HEK293 (cell line): ENCODE data around the gene PTGES.

ENCODE experiments used
- CTCF ChIA-PET: fragments of 350-600 bp; formaldehyde crosslinking; extraction: SDS; loops from one replicate; lab custom pipeline; 2021; ENCODE audit warnings: antibody characterized with exemption; lab: Yijun Ruan, JAX
- POLR2A ChIA-PET: fragments of 300-600 bp; formaldehyde crosslinking; extraction: SDS; loops from one replicate; lab custom pipeline; 2020; ENCODE audit warnings: antibody characterized with exemption, inconsistent platforms; lab: Yijun Ruan, JAX
- H3K27ac ChIP-seq: fragments of 200-500 bp; sonication (Bioruptor generic); 2 replicates; pipeline ENCODE4 v1.5.1; 2014; ENCODE audit warnings: low read depth, low read length, control low read depth, inconsistent platforms; ENCODE audit errors: extremely low read depth
- H3K36me3 ChIP-seq, 2 experiments: fragments of 200-500 bp in 1 of 2; sonication (Bioruptor generic) in 1 of 2; 1 replicate in 1 of 2; 2 replicates in 1 of 2; pipeline ENCODE4 v1.5.1; 2014 to 2017; ENCODE audit warnings: inconsistent platforms in 2 of 2, low read length in 2 of 2; ENCODE audit not compliant: control insufficient read depth in 2 of 2, insufficient read depth in 1 of 2
- H3K4me1 ChIP-seq: fragments of 200-500 bp; sonication (Bioruptor generic); 2 replicates; pipeline ENCODE4 v1.5.1; 2014; ENCODE audit warnings: mild to moderate bottlenecking, low read length, inconsistent platforms; ENCODE audit not compliant: control insufficient read depth, insufficient read depth
- H3K4me3 ChIP-seq: 2 replicates; pipeline ENCODE4 v1.5.1; 2011; ENCODE audit warnings: low read depth, mild to moderate bottlenecking, control low read depth, low read length, moderate library complexity
- H3K9me3 ChIP-seq: fragments of 200-500 bp; sonication (Bioruptor generic); 2 replicates; pipeline ENCODE4 v1.5.1; 2014; ENCODE audit warnings: low read depth, low read length, inconsistent platforms; ENCODE audit not compliant: control insufficient read depth, insufficient read depth
- HOXA7 ChIP-seq: sonication (generic); formaldehyde crosslinking; IDR thresholded peaks from 2 replicates; pipeline ENCODE4 v1.8.1; 2022; ENCODE audit warnings: missing genetic modification reagents, borderline replicate concordance
- IKZF3 ChIP-seq: fragments of 450-650 bp; IDR thresholded peaks from 2 replicates; pipeline ENCODE4 v1.5.0; 2018; ENCODE audit warnings: missing biosample characterization, mild to moderate bottlenecking, missing genetic modification characterization, moderate library complexity
- KLF10 ChIP-seq: fragments of 450-650 bp; IDR thresholded peaks from 2 replicates; pipeline ENCODE4 v1.5.1; 2018; ENCODE audit warnings: missing biosample characterization, mild to moderate bottlenecking, missing genetic modification characterization
- KLF9 ChIP-seq: fragments of 450-650 bp; formaldehyde crosslinking; IDR thresholded peaks from 2 replicates; pipeline ENCODE4 v1.5.1; 2016; ENCODE audit warnings: missing biosample characterization, missing genetic modification characterization, low read depth
- SALL2 ChIP-seq: fragments of 450-650 bp; formaldehyde crosslinking; IDR thresholded peaks from 2 replicates; pipeline ENCODE4 v1.5.0; 2017; ENCODE audit warnings: missing biosample characterization, mild to moderate bottlenecking, missing genetic modification characterization, borderline replicate concordance
- ZFP3 ChIP-seq: fragments of 450-650 bp; formaldehyde crosslinking; IDR thresholded peaks from 2 replicates; pipeline ENCODE4 v1.5.1; 2016; ENCODE audit warnings: low read depth, missing biosample characterization, missing genetic modification characterization
- ZNF146 ChIP-seq: fragments of 450-650 bp; formaldehyde crosslinking; IDR thresholded peaks from 2 replicates; pipeline ENCODE4 v1.5.1; 2016; ENCODE audit warnings: missing biosample characterization, missing genetic modification characterization
- ZNF169 ChIP-seq: fragments of 450-650 bp; formaldehyde crosslinking; IDR thresholded peaks from 2 replicates; pipeline ENCODE4 v1.5.1; 2016; ENCODE audit warnings: missing biosample characterization, missing genetic modification characterization
- ZNF24 ChIP-seq: fragments of 450-650 bp; formaldehyde crosslinking; IDR thresholded peaks from 2 replicates; pipeline ENCODE4 v1.5.1; 2016; ENCODE audit warnings: missing biosample characterization, missing genetic modification characterization
- ZNF280C ChIP-seq: fragments of 450-650 bp; formaldehyde crosslinking; IDR thresholded peaks from 2 replicates; pipeline ENCODE4 v1.5.1; 2016; ENCODE audit warnings: missing biosample characterization, missing genetic modification characterization
- ZNF324 ChIP-seq: fragments of 450-650 bp; formaldehyde crosslinking; IDR thresholded peaks from 2 replicates; pipeline ENCODE4 v1.5.1; 2016; ENCODE audit warnings: missing biosample characterization, missing genetic modification characterization
- ZNF449 ChIP-seq: fragments of 450-650 bp; formaldehyde crosslinking; IDR thresholded peaks from 2 replicates; pipeline ENCODE4 v1.5.1; 2017; ENCODE audit warnings: missing biosample characterization, mild to moderate bottlenecking, missing genetic modification characterization, moderate library complexity
- ZNF513 ChIP-seq: fragments of 450-650 bp; IDR thresholded peaks from 2 replicates; pipeline ENCODE4 v1.5.1; 2018; ENCODE audit warnings: missing biosample characterization, missing genetic modification characterization
- ZNF558 ChIP-seq: fragments of 450-650 bp; formaldehyde crosslinking; IDR thresholded peaks from 2 replicates; pipeline ENCODE4 v1.5.1; 2016; ENCODE audit warnings: missing biosample characterization, missing genetic modification characterization
- ZNF571 ChIP-seq: fragments of 450-650 bp; formaldehyde crosslinking; IDR thresholded peaks from 2 replicates; pipeline ENCODE4 v1.5.0; 2017; ENCODE audit warnings: missing biosample characterization, missing genetic modification characterization
- ZNF639 ChIP-seq: fragments of 450-650 bp; formaldehyde crosslinking; IDR thresholded peaks from 2 replicates; pipeline ENCODE4 v1.5.1; 2016; ENCODE audit warnings: missing biosample characterization, missing genetic modification characterization
- ZNF645 ChIP-seq: fragments of 450-650 bp; formaldehyde crosslinking; IDR thresholded peaks from 2 replicates; pipeline ENCODE4; 2016; ENCODE audit warnings: missing biosample characterization, missing genetic modification characterization
- ZNF785 ChIP-seq: fragments of 450-650 bp; formaldehyde crosslinking; IDR thresholded peaks from 2 replicates; pipeline ENCODE4 v1.5.1; 2016; ENCODE audit warnings: missing biosample characterization, missing genetic modification characterization
- ZNF837 ChIP-seq: fragments of 450-650 bp; formaldehyde crosslinking; IDR thresholded peaks from 2 replicates; pipeline ENCODE4 v1.5.1; 2016; ENCODE audit warnings: missing biosample characterization, missing genetic modification characterization
- ZSCAN23 ChIP-seq: fragments of 450-650 bp; formaldehyde crosslinking; IDR thresholded peaks from 2 replicates; pipeline ENCODE4 v1.5.1; 2016; ENCODE audit warnings: missing biosample characterization, missing genetic modification characterization

PTGES gene

GRCh38 chr9:129798973-129799372 lies 46.1 kb upstream of the PTGES start:
- Histone ChIP-seq H3K36me3 (peaks cover 0 to under 1% of the 10 kb centered on the region in 2 experiments; a peak in 1 of 3 replicates), H3K9me3 (no peaks in the 10 kb centered on the region)
- POLR2A ChIA-PET: no interaction called here
- CTCF ChIA-PET: interaction anchor here (0.7 to 2.0 kb wide), 3 partner anchors 8 to 72 kb away, joined by 3 to 6 read pairs (median 5); no protein-coding TSS in a partner anchor
- TF ChIP-seq KLF10 (tag by site-specific recombination) (no peak), HOXA7 (no peak), IKZF3 (no peak), ZNF558 (no peak), ZNF639 (tag by site-specific recombination) (no peak), ZNF571 (tag by site-specific recombination) (no peak), ZFP3 (tag by site-specific recombination) (no peak), ZNF24 (tag by site-specific recombination) (no peak), ZNF837 (tag by site-specific recombination) (no peak), ZNF449 (tag by site-specific recombination) (no peak), KLF9 (no peak), ZNF169 (tag by site-specific recombination) (no peak), ZSCAN23 (tag by site-specific recombination) (no peak), SALL2 (tag by site-specific recombination) (no peak), ZNF645 (tag by site-specific recombination) (no peak), ZNF785 (tag by site-specific recombination) (no peak), ZNF280C (tag by site-specific recombination) (no peak), ZNF146 (no peak), ZNF324 (no peak), ZNF513 (tag by site-specific recombination) (no peak)
- TF ChIP-seq, all 188 proteins: peak for 0
- Histone ChIP-seq H3K27ac (no peak overlapping the region), H3K4me3 (no peak overlapping the region), H3K4me1 (no peaks in the 10 kb centered on the region)
